ENCODE results near the gene LY6G6D. TPM values are rescaled to one million over a fixed set of nuclear protein-coding genes. Genes with fewer than 3 reads are reported as not detected.

LY6G6D gene
- total RNA-seq, 1 experiment from 2014 or later, result not detected

GRCh38 chr6:31758281-31758680 is 43.1 kb downstream of the LY6G6D start:
- no peak overlapping the region for H2BK120ac ChIP-seq (ENCODE audit: low read depth, low read length, poor library complexity, severe bottlenecking)
- Mint-ChIP-seq H3K36me3 (ENCODE audit: insufficient read depth in 1 of 3, low read depth in 3 of 3) (peaks cover 13 to 41% (median 32%) of the 10 kb centered on the region in 3 experiments), H3K9me3 (no peaks in the 10 kb centered on the region), H3K4me3 (no peak overlapping the region), H3K27ac (no peak overlapping the region; a peak in 1 of 7 replicates), H3K4me1 (peaks cover 3 to 8% of the 10 kb centered on the region in 2 experiments), H3K27me3 (ENCODE audit: low read depth) (no peaks in the 10 kb centered on the region; the same call in 1 of the 2 replicates)
- H4K20me1 ChIP-seq (ENCODE audit: control insufficient read depth, insufficient read depth, insufficient read length), result no peaks in the 10 kb centered on the region
- H3K4me1 ChIP-seq (ENCODE audit: insufficient read depth, low read length), result no peaks in the 10 kb centered on the region
- DNase-seq, result no peak
- H2BK12ac ChIP-seq (ENCODE audit: insufficient read length, low read depth, low read length), result no peak overlapping the region
- no peaks in the 10 kb centered on the region for H3K79me2 ChIP-seq (ENCODE audit: insufficient read depth, low read length)
- H3K9ac ChIP-seq (ENCODE audit: extremely low read depth, insufficient read length, low read length), result no peak overlapping the region
- no peaks in the 10 kb centered on the region for H3K27me3 ChIP-seq (ENCODE audit: insufficient read depth, low read length)
- TF ChIP-seq, protein P1, sequence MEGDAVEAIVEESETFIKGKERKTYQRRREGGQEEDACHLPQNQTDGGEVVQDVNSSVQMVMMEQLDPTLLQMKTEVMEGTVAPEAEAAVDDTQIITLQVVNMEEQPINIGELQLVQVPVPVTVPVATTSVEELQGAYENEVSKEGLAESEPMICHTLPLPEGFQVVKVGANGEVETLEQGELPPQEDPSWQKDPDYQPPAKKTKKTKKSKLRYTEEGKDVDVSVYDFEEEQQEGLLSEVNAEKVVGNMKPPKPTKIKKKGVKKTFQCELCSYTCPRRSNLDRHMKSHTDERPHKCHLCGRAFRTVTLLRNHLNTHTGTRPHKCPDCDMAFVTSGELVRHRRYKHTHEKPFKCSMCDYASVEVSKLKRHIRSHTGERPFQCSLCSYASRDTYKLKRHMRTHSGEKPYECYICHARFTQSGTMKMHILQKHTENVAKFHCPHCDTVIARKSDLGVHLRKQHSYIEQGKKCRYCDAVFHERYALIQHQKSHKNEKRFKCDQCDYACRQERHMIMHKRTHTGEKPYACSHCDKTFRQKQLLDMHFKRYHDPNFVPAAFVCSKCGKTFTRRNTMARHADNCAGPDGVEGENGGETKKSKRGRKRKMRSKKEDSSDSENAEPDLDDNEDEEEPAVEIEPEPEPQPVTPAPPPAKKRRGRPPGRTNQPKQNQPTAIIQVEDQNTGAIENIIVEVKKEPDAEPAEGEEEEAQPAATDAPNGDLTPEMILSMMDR (conservative IDR thresholded peaks at IDR 0.05), result no peak
- no peak overlapping the region for H3K56ac ChIP-seq (ENCODE audit: insufficient read length, low read depth, low read length)
- no peak overlapping the region for H4K8ac ChIP-seq (replicated peaks; ENCODE audit: insufficient read length, low read depth, low read length)
- no peak overlapping the region for H4K91ac ChIP-seq (ENCODE audit: insufficient read length, low read depth, low read length)
- no peaks in the 10 kb centered on the region for H3K9me3 ChIP-seq (ENCODE audit: control insufficient read depth, low read depth, low read length)
- no peak overlapping the region for H3K18ac ChIP-seq (ENCODE audit: insufficient read length, low read depth, low read length)
- no peak overlapping the region for H2BK20ac ChIP-seq (ENCODE audit: low read depth, low read length, poor library complexity, severe bottlenecking)
- no peaks in the 10 kb centered on the region for H3K79me1 ChIP-seq (ENCODE audit: insufficient read depth, low read depth, low read length, poor library complexity, severe bottlenecking)
- no CpG with 5 or more reads among the region's 2 CpGs for WGBS (ENCODE audit: extremely low coverage, insufficient read length, low lambda C conversion rate)
- no peak overlapping the region for H4K5ac ChIP-seq (ENCODE audit: insufficient read length, low read depth, low read length)
- H3K27ac ChIP-seq (ENCODE audit: insufficient read length, low read depth, low read length), result no peak overlapping the region
- no peaks in the 10 kb centered on the region for H3K23me2 ChIP-seq (ENCODE audit: insufficient read length, low read depth, low read length, poor library complexity, severe bottlenecking)
- no peak overlapping the region for H3T11ph ChIP-seq (ENCODE audit: low read length)
- no peak overlapping the region for H2AFZ ChIP-seq (ENCODE audit: low read length)
- H3K4ac ChIP-seq (ENCODE audit: low read depth, low read length), result no peak overlapping the region
- H3K23ac ChIP-seq (ENCODE audit: insufficient read length, low read depth, low read length), result no peak overlapping the region
- H3K4me2 ChIP-seq (ENCODE audit: insufficient read depth, insufficient read length, low read length), result no peak overlapping the region
- H2AK5ac ChIP-seq (ENCODE audit: insufficient read length, low read length), result no peak overlapping the region
- no peak overlapping the region for H2BK15ac ChIP-seq (ENCODE audit: low read depth, low read length)
- H3K14ac ChIP-seq (ENCODE audit: insufficient read depth, low read length), result no peak overlapping the region
- H2BK5ac ChIP-seq (ENCODE audit: insufficient read length, low read length), result no peak overlapping the region
